Measurements from ENCODE around the gene SRMS. TPM values are rescaled to one million over a fixed set of nuclear protein-coding genes. Genes with fewer than 3 reads are reported as not detected.

SRMS gene
- total and polyA plus RNA-seq, 3 donors from 2014 or later: 0.19 to 0.42 (median 0.24) TPM

- Histone ChIP-seq H3K36me3 (ENCODE audit: low read depth, missing control alignments) (no peaks in the 10 kb centered on the region), H3K4me1 (peaks cover 4% of the 10 kb centered on the region), H3K9me3 (no peaks in the 10 kb centered on the region), H3K4me3 (no peak overlapping the region), H3K27ac (no peak overlapping the region), H3K27me3 (no peaks in the 10 kb centered on the region)
- intact Hi-C loops (cut with DNase I; ENCODE audit: low total_unique reads): no loop called here
- TF ChIP-seq POLR2A (IDR thresholded peaks at IDR 0.05) (no peak), CTCF (IDR thresholded peaks at IDR 0.05) (no peak)
- no peak for DNase-seq
- 76 to 80% methylated on average over 20 to 24 of the region's 24 CpGs for WGBS, 2 donors
These were observed 15.0 kb downstream of the SRMS start for GRCh38 chr20:63532449-63532971.

GRCh38 chr20:63531686-63532448 lies 15.7 kb downstream of the SRMS start:
- Histone ChIP-seq H3K36me3 (ENCODE audit: low read depth, missing control alignments) (no peaks in the 10 kb centered on the region), H3K9me3 (no peaks in the 10 kb centered on the region), H3K27me3 (no peaks in the 10 kb centered on the region), H3K4me3 (no peak overlapping the region), H3K27ac (no peak overlapping the region), H3K4me1 (peaks cover 4% of the 10 kb centered on the region)
- no peak for DNase-seq
- 80 to 84% methylated on average over 27 of the region's 27 CpGs for WGBS, 2 donors
- TF ChIP-seq CTCF (IDR thresholded peaks at IDR 0.05) (no peak), POLR2A (IDR thresholded peaks at IDR 0.05) (no peak)
- intact Hi-C loops (cut with DNase I; ENCODE audit: low total_unique reads): no loop called here

GRCh38 chr20:63530788-63531160 lies 16.8 kb downstream of the SRMS start:
- no peak for TF ChIP-seq POLR2A (IDR thresholded peaks at IDR 0.05)
- no peak for TF ChIP-seq CTCF (IDR thresholded peaks at IDR 0.05)
- no peak overlapping the region for H3K4me3 ChIP-seq
- no peak overlapping the region for H3K27ac ChIP-seq
- H3K9me3 ChIP-seq: no peaks in the 10 kb centered on the region
- no peaks in the 10 kb centered on the region for H3K36me3 ChIP-seq (ENCODE audit: low read depth, missing control alignments)
- WGBS, 2 donors: 80 to 81% methylated on average over 5 to 14 of the region's 14 CpGs
- intact Hi-C loops (cut with DNase I; ENCODE audit: low total_unique reads): no loop called here
- peaks cover 4% of the 10 kb centered on the region for H3K4me1 ChIP-seq
- H3K27me3 ChIP-seq: no peaks in the 10 kb centered on the region
- no peak for DNase-seq

GRCh38 chr20:63529861-63530787 lies 17.4 kb downstream of the SRMS start:
- no peaks in the 10 kb centered on the region for H3K27me3 ChIP-seq
- intact Hi-C loops (cut with DNase I; ENCODE audit: low total_unique reads): no loop called here
- H3K27ac ChIP-seq: no peak overlapping the region

More at GRCh38 chr20:63529861-63530787, 17.4 kb downstream of the SRMS start:
- H3K4me3 ChIP-seq: no peak overlapping the region
- WGBS, 2 donors: 73 to 81% methylated on average over 18 to 39 of the region's 39 CpGs
- peaks cover 3% of the 10 kb centered on the region for H3K4me1 ChIP-seq
- no peaks in the 10 kb centered on the region for H3K36me3 ChIP-seq (ENCODE audit: low read depth, missing control alignments)
- H3K9me3 ChIP-seq: no peaks in the 10 kb centered on the region
- TF ChIP-seq POLR2A (IDR thresholded peaks at IDR 0.05) (no peak), CTCF (IDR thresholded peaks at IDR 0.05) (no peak)
- DNase-seq: no peak

Data from testis (tissue), 3 donors.